SK-N-MC (cell line): Measurements from ENCODE around the gene OAS3.

Source experiments
- EZH2 ChIP-seq: fragments of 200-600 bp; sonication (generic); IDR thresholded peaks from one replicate; pipeline ENCODE4 v1.6.1; 2017; ENCODE audit warnings: antibody characterized with exemption
- FOXP2 ChIP-seq: optimal IDR thresholded peaks from 2 replicates; pipeline ENCODE3; 2011; ENCODE audit warnings: mild to moderate bottlenecking, moderate library complexity; ENCODE audit not compliant: insufficient read depth; ENCODE audit errors: extremely low read length, control extremely low read depth
- POLR2AphosphoS5 ChIP-seq: IDR thresholded peaks from 2 replicates; pipeline ENCODE4 v1.6.1; 2012; ENCODE audit warnings: mild to moderate bottlenecking, low read depth, low read length, borderline replicate concordance

DNA sequence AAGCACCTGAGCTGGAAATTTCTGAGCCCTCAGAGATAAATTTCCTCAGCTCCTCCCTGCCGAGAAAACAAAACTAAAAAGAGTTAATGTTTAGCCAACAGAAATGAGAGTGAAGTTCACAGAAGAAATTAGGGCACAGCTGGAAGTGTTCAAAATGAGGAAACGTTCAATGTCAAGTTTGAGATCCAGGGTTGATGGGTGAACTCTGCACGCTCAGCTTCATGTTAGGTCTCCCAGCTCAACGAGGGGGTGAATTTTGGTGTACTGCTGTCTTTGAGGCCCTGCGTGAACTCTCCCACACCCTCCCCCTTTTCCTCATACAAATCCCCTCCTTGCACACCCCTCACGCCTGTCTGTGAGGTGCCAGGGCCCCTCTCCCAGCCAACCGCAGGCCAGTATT is 13.3 kb upstream of the OAS3 start:
- no peak for TF ChIP-seq POLR2AphosphoS5
- TF ChIP-seq EZH2 = no peak
- TF ChIP-seq FOXP2 = no peak
